GM12865 (cell line): ENCODE data around the gene GPS1.

ENCODE experiments used
- DNase-seq: peaks from one replicate; pipeline ENCODE4 v3.0.0; 2010; ENCODE audit warnings: low read depth
- H3K4me3 ChIP-seq: 2 replicates; pipeline ENCODE4 v1.5.1; 2011; ENCODE audit warnings: mild to moderate bottlenecking, low read depth, low read length, control low read depth
- TF ChIP-seq, protein P1 (sequence below): IDR thresholded peaks from 2 replicates; pipeline ENCODE4 v1.5.1; 2011; ENCODE audit warnings: low read length, control low read depth, low read depth, inconsistent platforms; ENCODE audit not compliant: insufficient read depth; ENCODE audit errors: missing control alignments

The GPS1 gene

GRCh38 chr17:82007228-82007494 is 44.5 kb upstream of the GPS1 start:
- no peak for DNase-seq
- no peak overlapping the region for H3K4me3 ChIP-seq
- TF ChIP-seq, protein P1, sequence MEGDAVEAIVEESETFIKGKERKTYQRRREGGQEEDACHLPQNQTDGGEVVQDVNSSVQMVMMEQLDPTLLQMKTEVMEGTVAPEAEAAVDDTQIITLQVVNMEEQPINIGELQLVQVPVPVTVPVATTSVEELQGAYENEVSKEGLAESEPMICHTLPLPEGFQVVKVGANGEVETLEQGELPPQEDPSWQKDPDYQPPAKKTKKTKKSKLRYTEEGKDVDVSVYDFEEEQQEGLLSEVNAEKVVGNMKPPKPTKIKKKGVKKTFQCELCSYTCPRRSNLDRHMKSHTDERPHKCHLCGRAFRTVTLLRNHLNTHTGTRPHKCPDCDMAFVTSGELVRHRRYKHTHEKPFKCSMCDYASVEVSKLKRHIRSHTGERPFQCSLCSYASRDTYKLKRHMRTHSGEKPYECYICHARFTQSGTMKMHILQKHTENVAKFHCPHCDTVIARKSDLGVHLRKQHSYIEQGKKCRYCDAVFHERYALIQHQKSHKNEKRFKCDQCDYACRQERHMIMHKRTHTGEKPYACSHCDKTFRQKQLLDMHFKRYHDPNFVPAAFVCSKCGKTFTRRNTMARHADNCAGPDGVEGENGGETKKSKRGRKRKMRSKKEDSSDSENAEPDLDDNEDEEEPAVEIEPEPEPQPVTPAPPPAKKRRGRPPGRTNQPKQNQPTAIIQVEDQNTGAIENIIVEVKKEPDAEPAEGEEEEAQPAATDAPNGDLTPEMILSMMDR = no peak

DNA sequence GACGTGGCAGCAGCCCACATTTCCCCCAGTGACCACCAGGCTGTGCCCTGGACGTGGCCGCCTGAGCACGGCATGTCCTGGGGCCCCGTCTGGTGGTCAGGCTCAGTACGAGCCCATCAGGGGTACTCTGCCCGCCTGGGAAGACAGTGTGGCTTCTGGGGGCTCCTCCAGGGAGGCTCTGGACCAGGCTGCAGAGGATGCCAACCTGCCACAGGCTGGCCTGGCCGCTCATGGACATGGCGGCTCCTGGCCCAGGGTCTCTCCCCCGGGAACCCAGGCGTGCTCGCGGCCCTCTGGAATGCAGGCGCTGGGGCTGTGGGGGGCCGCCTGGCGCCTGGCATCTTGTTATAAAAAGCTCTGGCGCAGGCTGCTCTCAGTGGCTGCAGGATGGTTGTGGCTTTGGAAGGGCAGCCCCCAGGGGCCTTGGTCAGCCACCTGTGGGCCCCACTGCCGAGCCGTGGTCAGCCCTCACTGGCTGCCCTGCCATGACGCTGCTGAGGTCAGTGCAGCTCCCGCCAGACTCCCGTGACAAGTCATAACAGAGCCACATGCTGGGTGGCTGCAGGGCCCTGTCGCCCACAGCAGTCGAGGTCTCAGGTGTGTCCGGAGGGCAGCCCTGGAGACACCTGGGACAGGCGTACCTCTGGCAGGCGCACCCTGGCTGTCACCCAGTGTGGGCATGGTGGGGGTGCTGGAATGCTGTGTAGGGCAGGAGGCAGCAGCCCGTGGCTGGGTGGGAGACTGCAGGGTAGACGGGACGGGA is 44.0 kb upstream of the GPS1 start:
- H3K4me3 ChIP-seq = no peak overlapping the region
- DNase-seq = no peak
- TF ChIP-seq, protein P1 = no peak

- no peak for DNase-seq
- TF ChIP-seq, protein P1 = no peak
- no peak overlapping the region for H3K4me3 ChIP-seq
These were observed 43.3 kb upstream of the GPS1 start for GRCh38 chr17:82008258-82008940.

DNA sequence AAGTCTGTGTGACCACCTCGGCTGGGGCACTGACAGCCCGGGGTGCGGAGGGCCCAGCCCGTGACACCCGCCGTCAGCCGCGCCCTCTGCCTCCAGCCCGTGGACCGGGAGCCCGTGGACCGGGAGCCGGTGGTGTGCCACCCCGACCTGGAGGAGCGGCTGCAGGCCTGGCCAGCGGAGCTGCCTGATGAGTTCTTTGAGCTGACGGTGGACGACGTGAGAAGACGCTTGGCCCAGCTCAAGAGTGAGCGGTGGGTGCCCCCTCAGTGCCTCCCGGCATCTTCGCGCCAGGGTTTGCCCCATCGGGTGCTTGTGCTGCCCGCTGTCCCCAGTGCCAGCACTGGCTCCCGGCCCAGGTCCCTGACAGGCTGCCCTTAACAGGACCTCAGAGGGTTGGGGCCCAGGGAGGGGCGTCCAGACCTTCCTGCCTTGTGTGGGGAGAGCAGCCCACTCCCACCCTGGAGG is 42.7 kb upstream of the GPS1 start:
- no peak overlapping the region for H3K4me3 ChIP-seq
- DNase-seq = no peak
- TF ChIP-seq, protein P1 = no peak

- H3K4me3 ChIP-seq = no peak overlapping the region
- DNase-seq = no peak
These were observed 42.3 kb upstream of the GPS1 start for GRCh38 chr17:82009413-82009812.

GRCh38 chr17:82010575-82011525 is 40.8 kb upstream of the GPS1 start:
- DNase-seq = no peak
- TF ChIP-seq, protein P1 = no peak
- H3K4me3 ChIP-seq = no peak overlapping the region

More at GRCh38 chr17:82009413-82009812, 42.3 kb upstream of the GPS1 start:
- TF ChIP-seq, protein P1 = no peak
